Thyroid gland (tissue), 4 donors: ENCODE data around the gene KTN1.

ENCODE experiments used
- CTCF ChIP-seq, 6 experiments: fragments of 200-600 bp in 3 of 6; fragments of 450-650 bp in 3 of 6; sonication (generic) in 3 of 6; IDR thresholded peaks; one replicate each; pipeline ENCODE4 v1.5.1; 2016 to 2019; ENCODE audit warnings: antibody characterized with exemption in 6 of 6, mild to moderate bottlenecking in 2 of 6, inconsistent platforms in 1 of 6, moderate library complexity in 1 of 6
- POLR2A ChIP-seq, 2 donors: fragments of 450-650 bp; IDR thresholded peaks; one replicate each; pipeline ENCODE4 v1.6.1; 2017; ENCODE audit warnings: antibody characterized with exemption in 2 of 2, mild to moderate bottlenecking in 2 of 2, moderate library complexity in 1 of 2

GRCh38 chr14:55609681-55610080 is 29.7 kb downstream of the KTN1 start:
- TF ChIP-seq CTCF (IDR thresholded peaks at IDR 0.05) (no peak), POLR2A (IDR thresholded peaks at IDR 0.05) (no peak)
